Stomach (tissue), 9 donors: Measurements from ENCODE around the gene HMX1. TPM values are rescaled to one million over a fixed set of nuclear protein-coding genes. Genes with fewer than 3 reads are reported as not detected.
A peak's percentile ranks its signal among the peaks of the same experiment; 100 is the strongest.

ENCODE experiments used
- DNase-seq, 2 donors: peaks; one replicate each; pipeline versions ENCODE4 v3.0.0 to v3.0.0-alpha.2; 2013 to 2019
- H3K27ac ChIP-seq, 5 donors: fragments of 200-600 bp in 4 of 5; sonication (generic) in 4 of 5; one replicate each; pipeline ENCODE4 v1.5.1; 2013 to 2019; ENCODE audit warnings: mild to moderate bottlenecking in 1 of 5, moderate library complexity in 1 of 5
- H3K27me3 ChIP-seq, 3 donors: fragments of 200-600 bp; sonication (generic); one replicate each; pipeline ENCODE4 v1.5.1; 2017 to 2019; ENCODE audit warnings: mixed run types in 1 of 3
- H3K36me3 ChIP-seq, 4 donors: fragments of 200-600 bp; sonication (generic); 1 replicate in 3 of 4; 2 replicates in 1 of 4; pipeline ENCODE4 v1.5.1; 2016 to 2019
- H3K4me1 ChIP-seq, 4 donors: fragments of 200-600 bp; sonication (generic); one replicate each; pipeline ENCODE4 v1.5.1; 2016 to 2019
- H3K4me3 ChIP-seq, 4 donors: fragments of 200-600 bp; sonication (generic) in 3 of 4; one replicate each; pipeline ENCODE4 v1.5.1; 2016 to 2019; ENCODE audit warnings: mild to moderate bottlenecking in 1 of 4
- H3K9me3 ChIP-seq, 4 donors: fragments of 200-600 bp; sonication (generic); one replicate each; pipeline ENCODE4 v1.5.1; 2016 to 2019
- CTCF ChIP-seq, 7 experiments: fragments of 450-650 bp in 4 of 7; fragments of 200-600 bp in 3 of 7; sonication (generic) in 3 of 7; IDR thresholded peaks; one replicate each; pipeline ENCODE4 v1.5.1; 2016 to 2019; ENCODE audit warnings: antibody characterized with exemption in 7 of 7, control low read depth in 2 of 7, mild to moderate bottlenecking in 1 of 7
- EP300 ChIP-seq: sonication (generic); formaldehyde crosslinking; IDR thresholded peaks from one replicate; pipeline ENCODE4 v1.6.1; 2017; ENCODE audit warnings: antibody characterized with exemption
- POLR2A ChIP-seq, 4 donors: fragments of 450-650 bp; IDR thresholded peaks; one replicate each; pipeline ENCODE4 v1.6.1; 2016; ENCODE audit warnings: antibody characterized with exemption in 4 of 4, control low read depth in 2 of 4, mild to moderate bottlenecking in 1 of 4, moderate library complexity in 1 of 4
- POLR2AphosphoS5 ChIP-seq, 3 donors: sonication (generic); formaldehyde crosslinking; IDR thresholded peaks; one replicate each; pipeline ENCODE4 v1.6.1; 2016; ENCODE audit warnings: antibody characterized with exemption in 3 of 3
- WGBS, 5 donors: extraction: QIAGEN DNeasy Blood & Tissue Kit in 3 of 5; methylation state at CpG; one replicate each; pipeline versions ENCODE4 v1.1.5 to v1.1.7; 2013 to 2018; 5-methylcytosine and 5-hydroxymethylcytosine counted together
- intact Hi-C: fragments of 100-400 bp; cut with DNase I; formaldehyde crosslinking; loops from one replicate; pipeline ENCODE4 v1.15.1; 2023; ENCODE audit warnings: low total_unique reads
- polyA plus RNA-seq, 3 donors: library from polyadenylated mRNA; stranded (reverse); fragments of 200-250 nt; gene quantifications; one replicate each; pipeline ENCODE4 v1.2.3, GENCODE V29; 2013
- total RNA-seq, 5 donors: library from RNA; depleted of rRNA; stranded (reverse); fragments of >200 nt; gene quantifications; one replicate each; pipeline versions ENCODE4 v1.1.0 to v1.2.3, GENCODE V29; 2014 to 2016
- donor health status: healthy with polysubstance abuse.
- donor health status: Bipolar disorder and iron deficiency.
- donor health status: healthy.

Gene HMX1
- total and polyA plus RNA-seq, 8 donors = 0.37 TPM; not detected in 7

GRCh38 chr4:8820178-8821102 lies 51.2 kb downstream of the HMX1 start:
- DNase-seq = peak in 1 of 2 donors; percentile 14
- H3K9me3 ChIP-seq = no peaks in the 10 kb centered on the region
- no peak overlapping the region for H3K27ac ChIP-seq
- H3K27me3 ChIP-seq = peaks cover 0 to 46% (median 0%) of the 10 kb centered on the region in 3 donors
- TF ChIP-seq POLR2A (IDR thresholded peaks at IDR 0.05) = no peak
- TF ChIP-seq CTCF (IDR thresholded peaks at IDR 0.05) = no peak
- TF ChIP-seq EP300 = no peak
- no peak for TF ChIP-seq POLR2AphosphoS5 (IDR thresholded peaks at IDR 0.05)
- no peaks in the 10 kb centered on the region for H3K4me1 ChIP-seq
- H3K4me3 ChIP-seq = no peak overlapping the region
- H3K36me3 ChIP-seq = no peaks in the 10 kb centered on the region
- WGBS, 5 donors = 75 to 85% (median 83%) methylated on average over 28 to 30 of the region's 30 CpGs
- intact Hi-C loops = no loop called here

- TF ChIP-seq EP300 = no peak
- no peak for TF ChIP-seq CTCF (IDR thresholded peaks at IDR 0.05)
- no peak for TF ChIP-seq POLR2AphosphoS5 (IDR thresholded peaks at IDR 0.05)
- TF ChIP-seq POLR2A (IDR thresholded peaks at IDR 0.05) = no peak
- WGBS, 5 donors = 65 to 74% (median 71%) methylated on average over 17 to 19 of the region's 19 CpGs
- Histone ChIP-seq H3K27ac (no peak overlapping the region), H3K4me1 (no peaks in the 10 kb centered on the region), H3K4me3 (no peak overlapping the region), H3K27me3 (peaks cover 0 to 46% (median 0%) of the 10 kb centered on the region in 3 donors), H3K36me3 (no peaks in the 10 kb centered on the region), H3K9me3 (no peaks in the 10 kb centered on the region)
- peak in 1 of 2 donors; percentile 14 for DNase-seq
- intact Hi-C loops = no loop called here
Observed at GRCh38 chr4:8819473-8820177, 52.0 kb downstream of the HMX1 start.

- Histone ChIP-seq H3K4me1 (no peaks in the 10 kb centered on the region), H3K4me3 (no peak overlapping the region), H3K9me3 (no peaks in the 10 kb centered on the region), H3K27me3 (peaks cover 0 to 46% (median 0%) of the 10 kb centered on the region in 3 donors), H3K27ac (no peak overlapping the region), H3K36me3 (no peaks in the 10 kb centered on the region)
- 65 to 83% (median 79%) methylated on average over 4 to 8 of the region's 8 CpGs for WGBS, 5 donors
- no peak for DNase-seq
- intact Hi-C loops = no loop called here
- no peak for TF ChIP-seq EP300
- TF ChIP-seq CTCF (IDR thresholded peaks at IDR 0.05) = no peak
- no peak for TF ChIP-seq POLR2A (IDR thresholded peaks at IDR 0.05)
- no peak for TF ChIP-seq POLR2AphosphoS5 (IDR thresholded peaks at IDR 0.05)
Observed at GRCh38 chr4:8819019-8819418, 52.6 kb downstream of the HMX1 start.

GRCh38 chr4:8818063-8818881 lies 53.4 kb downstream of the HMX1 start:
- intact Hi-C loops = no loop called here
- DNase-seq = peak in 1 of 2 donors; percentile 21

More at GRCh38 chr4:8818063-8818881, 53.4 kb downstream of the HMX1 start:
- 62 to 77% (median 65%) methylated on average over 3 to 11 of the region's 11 CpGs for WGBS, 5 donors
- Histone ChIP-seq H3K4me1 (no peaks in the 10 kb centered on the region), H3K9me3 (no peaks in the 10 kb centered on the region), H3K27me3 (peaks cover 0 to 46% (median 0%) of the 10 kb centered on the region in 3 donors), H3K36me3 (no peaks in the 10 kb centered on the region), H3K4me3 (no peak overlapping the region), H3K27ac (no peak overlapping the region)
- no peak for TF ChIP-seq POLR2AphosphoS5 (IDR thresholded peaks at IDR 0.05)
- TF ChIP-seq POLR2A (IDR thresholded peaks at IDR 0.05) = no peak
- TF ChIP-seq EP300 = no peak
- TF ChIP-seq CTCF (IDR thresholded peaks at IDR 0.05) = no peak
